Stimulated activated CD8-positive, alpha-beta memory T cell treated with anti-CD3 and anti-CD28 coated beads, Interleukin-4, amount 100 ng/mL, for 1 hour (primary cell): Measurements from ENCODE around the gene HS3ST5.
"Not testable (repeated sequence)": the region's sequence is repeated elsewhere in the genome, so short reads cannot be mapped to it uniquely, and the experiment has no call there.

Experiments
- DNase-seq, 2 donors: peaks; one replicate each; pipeline ENCODE4 v3.0.0-alpha.2; 2020; ENCODE audit warnings: low read depth in 2 of 2, low spot score in 1 of 2

HS3ST5 gene

DNA sequence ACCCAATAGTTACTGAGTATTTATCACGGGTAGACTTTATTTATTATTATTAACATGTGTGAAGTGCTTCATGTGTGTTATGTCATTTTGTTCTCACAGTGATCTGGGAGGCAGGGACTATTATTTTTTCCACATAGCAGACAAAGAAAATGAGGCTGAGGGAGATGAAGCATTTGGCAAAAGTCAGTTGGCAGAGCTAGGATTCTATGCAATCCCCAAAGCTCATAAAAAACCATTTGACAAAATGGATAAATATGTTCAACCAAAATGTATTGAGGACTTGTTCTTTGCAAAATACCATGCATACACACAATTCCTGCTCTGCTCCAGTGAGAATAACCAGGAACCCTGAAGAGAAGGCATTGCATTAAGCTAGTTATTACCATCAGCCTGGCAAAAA is 184.4 kb downstream of the HS3ST5 start:
- DNase-seq: no peak

DNA sequence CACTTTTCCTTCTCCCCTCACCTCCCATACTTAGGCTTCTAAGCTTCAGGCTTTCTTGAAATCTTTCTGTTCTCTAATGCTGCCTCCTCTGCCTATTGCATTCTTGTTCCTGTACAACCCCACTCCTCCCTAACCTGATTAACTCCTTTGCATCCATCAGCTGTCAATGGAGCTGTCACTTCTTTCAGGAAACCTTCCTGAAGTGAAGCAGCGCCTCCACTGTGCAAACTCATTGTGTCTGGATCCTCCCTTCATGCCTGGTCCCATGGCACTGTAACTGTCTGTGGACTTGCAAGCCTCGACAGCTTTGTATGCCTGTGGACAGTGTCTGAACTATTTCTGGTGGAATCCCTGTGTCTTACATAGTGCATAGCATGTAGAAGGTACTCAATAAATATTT is 185.0 kb downstream of the HS3ST5 start:
- DNase-seq: no peak

DNA sequence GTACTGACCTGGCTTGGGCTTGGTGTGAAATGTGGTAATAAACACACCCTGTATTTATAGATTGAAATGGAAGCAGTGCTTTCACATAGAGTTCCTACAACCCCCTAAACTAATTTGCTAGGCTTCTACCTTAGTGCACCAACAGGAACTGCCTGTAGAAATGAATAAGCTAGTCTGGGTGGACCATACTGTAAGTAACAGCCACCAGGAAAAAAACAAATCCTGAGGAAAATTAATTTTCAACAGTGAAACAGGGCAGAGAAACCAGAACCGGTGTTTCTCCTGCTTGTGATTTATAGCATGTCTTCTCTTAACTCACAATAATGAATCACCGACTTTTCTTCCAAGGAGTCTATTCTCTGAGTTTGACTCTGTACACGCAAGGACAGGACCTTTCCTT is 187.1 kb downstream of the HS3ST5 start:
- DNase-seq: no peak

DNA sequence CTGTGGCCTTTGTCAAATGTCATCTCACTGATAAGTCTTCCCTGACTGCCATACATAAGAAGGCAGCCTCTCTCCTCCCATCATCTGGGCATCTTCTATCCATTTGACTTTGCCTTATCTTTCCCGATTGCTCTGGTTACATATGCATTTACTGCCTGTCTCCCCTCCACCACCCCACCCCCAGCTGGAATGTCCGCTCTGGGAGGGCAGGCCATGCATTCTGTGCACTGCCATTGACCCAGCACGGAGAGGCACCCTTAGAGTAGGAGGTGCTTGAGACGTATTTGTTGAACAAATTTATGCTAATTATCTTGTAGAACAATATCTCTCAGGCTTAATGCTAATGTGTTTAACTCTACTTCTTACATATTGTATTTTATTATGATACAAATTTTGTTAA is 188.0 kb downstream of the HS3ST5 start:
- no peak for DNase-seq

DNA sequence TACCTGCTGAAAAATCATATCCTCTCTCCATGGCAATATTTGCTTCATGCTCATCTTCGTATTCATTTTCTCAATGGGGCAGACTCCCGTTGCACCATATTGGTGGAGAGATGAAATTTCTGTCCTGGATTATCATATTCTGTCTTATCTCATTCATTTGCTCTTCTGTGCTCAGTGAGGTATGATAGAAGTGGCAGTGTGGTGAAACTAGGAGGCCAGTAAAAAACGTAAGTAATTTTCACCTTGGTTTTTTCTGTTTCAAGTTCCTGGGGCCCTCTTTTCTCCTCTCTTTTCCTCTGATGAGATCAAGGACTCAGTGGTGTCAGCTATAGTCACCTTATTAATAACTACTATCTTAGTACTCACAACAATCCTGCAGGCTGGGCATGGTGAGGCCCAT is 189.4 kb downstream of the HS3ST5 start:
- no peak for DNase-seq

DNA sequence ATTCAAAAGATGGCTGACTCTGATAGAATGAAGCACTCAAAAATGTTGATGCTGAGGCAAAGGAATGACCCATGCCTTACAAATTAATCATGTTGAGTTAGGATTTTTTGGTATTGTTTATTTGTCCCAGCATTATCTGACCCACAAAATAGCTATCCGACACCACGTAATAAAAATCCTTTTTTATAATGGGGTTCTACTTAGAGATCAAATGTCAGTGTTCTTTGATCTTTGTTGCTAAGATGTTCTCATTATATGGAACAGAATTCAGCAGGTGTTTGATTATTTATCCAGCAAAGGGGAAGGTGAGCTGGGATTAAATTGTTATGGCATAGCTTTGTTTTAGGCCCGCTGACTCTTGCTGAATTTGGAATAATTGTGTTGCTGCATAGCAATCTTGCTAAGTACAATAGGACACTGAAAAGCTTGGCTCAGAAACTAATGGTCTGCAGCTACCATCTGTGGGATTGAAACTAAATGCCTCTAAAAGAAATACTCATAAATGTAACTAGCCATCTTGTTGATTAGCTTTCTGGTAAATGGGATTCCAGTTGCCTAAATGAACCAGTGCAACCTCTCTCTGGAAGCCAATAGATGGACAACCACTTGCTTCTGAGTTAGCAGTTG is 191.6 kb downstream of the HS3ST5 start:
- no peak for DNase-seq

DNA sequence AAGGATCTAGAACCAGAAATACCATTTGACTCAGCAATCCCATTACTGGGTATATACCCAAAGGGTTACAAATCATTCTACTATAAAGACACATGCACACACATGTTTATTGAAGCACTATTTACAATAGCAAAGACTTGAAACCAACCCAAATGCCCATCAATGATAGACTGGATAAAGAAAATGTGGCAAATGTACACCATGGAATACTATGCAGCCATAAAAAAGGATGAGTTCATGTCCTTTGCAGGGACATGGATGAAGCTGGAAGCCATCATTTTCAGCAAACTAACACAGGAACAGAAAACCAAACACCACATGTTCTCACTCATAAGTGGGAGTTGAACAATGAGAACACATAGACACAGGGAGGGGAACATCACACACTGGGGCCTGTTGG is 193.6 kb downstream of the HS3ST5 start:
- not testable (repeated sequence) for DNase-seq

DNA sequence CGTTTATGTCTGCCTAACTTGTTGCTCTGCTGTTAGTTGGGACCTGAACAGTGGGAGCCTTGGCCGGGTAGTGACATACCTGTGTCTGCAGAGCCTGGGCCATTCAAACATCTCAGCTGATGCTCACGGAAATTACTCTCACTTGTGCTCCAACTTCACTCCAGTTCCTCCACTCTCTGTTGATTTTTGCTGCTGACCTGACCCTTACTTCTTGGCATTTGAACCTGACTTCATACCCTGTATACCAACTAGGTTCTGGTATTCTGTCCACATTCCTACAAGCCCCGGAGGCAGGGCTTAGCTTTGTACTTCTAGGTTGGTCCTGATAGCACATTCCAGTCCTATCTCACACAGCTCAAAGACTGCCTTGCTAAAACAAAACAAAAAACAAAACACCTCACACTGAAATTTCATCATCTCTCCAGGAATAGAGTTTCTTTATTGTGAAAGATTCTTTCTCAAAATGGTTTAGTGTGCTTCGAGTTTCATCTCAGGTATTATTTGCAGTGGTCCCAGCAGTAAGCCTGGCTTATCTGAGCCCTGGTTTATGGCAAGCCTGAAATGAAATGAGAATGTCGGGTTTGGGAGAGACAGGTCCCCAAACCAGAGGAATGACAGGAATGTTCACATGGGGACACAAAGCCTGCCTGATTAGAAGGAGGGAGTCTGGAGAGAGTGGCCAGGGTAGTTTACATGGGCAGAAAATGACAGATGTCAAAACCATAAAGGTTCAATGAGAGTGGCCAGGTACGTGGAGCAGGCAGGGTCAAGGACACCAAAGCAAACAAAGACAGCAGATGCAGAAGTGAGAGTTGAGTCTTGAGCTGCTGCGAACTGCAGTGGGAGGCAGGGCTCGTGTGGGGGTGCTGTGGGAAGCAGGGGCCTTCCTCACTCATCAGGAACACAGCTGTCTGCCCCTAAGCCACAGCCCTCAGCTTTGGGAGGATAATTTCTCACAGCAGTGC is 197.7 kb downstream of the HS3ST5 start:
- DNase-seq: no peak

DNA sequence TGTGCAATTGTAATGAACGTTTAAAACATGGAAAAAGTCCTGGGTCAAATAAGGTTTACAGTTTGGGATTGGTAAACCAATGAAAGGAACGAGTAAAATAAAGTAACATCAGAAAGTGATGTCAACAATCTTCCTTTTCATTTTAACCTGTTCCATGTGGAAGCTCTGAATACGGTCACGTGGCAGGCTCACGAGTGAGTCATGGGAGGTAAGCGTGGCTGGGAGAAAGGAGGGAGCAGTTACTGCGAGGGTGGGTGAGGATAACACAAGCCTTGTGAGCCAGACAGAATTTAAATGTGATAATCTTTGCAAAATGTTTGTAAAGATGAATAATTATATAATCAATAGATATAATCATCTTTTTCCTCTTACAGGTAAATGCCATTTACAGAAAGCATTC is 200.6 kb downstream of the HS3ST5 start:
- no peak for DNase-seq

DNA sequence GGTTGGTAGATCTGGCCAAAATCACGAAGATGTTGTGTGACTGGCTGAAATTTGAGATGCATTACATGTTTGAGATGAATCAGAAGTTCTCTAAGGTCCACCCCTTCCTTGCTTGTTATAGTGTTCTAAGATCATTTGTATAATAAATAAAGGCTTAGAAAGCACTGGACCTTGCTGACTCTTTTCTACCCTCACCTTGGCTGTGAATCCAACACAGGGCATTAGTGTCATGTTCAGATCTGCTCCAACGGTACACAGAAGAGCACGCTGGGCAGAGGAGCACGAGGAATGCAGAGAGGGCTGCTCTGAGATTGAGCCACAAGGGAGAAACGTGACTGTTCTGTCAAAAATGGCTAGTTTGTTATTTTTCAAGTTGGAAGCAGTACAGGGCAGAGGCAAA is 202.4 kb downstream of the HS3ST5 start:
- DNase-seq: no peak

DNA sequence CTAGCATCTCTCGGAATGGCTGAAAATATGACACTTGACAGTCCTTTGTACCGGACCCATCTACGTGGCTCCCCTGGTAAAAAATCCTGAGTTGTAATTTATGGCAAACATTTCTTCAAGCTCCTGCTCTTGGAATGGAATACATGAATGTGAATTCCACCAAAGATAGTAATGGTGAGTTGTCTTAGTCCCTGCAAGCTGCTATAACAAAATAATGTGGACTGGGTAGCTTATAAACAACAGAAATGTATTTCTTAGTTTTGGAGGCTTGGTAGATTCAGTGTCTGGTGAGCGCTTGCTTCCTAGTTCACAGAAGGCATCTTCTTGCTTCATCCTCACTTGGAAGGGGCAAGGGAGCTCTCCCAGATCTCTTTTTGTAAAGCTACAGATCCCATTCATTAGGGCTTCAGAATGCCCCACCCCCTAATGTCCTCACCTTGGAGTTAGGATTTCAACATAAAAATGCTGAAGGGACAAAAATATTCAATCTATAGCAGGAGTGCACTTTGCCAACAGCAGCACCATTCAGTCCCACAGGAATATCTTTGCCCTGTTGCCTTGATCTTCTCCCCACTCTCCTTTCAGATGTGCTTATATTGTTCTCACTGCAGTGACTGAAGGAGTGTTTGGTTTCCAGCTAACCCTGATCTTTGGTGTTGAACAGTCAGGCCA is 204.1 kb downstream of the HS3ST5 start:
- no peak for DNase-seq

DNA sequence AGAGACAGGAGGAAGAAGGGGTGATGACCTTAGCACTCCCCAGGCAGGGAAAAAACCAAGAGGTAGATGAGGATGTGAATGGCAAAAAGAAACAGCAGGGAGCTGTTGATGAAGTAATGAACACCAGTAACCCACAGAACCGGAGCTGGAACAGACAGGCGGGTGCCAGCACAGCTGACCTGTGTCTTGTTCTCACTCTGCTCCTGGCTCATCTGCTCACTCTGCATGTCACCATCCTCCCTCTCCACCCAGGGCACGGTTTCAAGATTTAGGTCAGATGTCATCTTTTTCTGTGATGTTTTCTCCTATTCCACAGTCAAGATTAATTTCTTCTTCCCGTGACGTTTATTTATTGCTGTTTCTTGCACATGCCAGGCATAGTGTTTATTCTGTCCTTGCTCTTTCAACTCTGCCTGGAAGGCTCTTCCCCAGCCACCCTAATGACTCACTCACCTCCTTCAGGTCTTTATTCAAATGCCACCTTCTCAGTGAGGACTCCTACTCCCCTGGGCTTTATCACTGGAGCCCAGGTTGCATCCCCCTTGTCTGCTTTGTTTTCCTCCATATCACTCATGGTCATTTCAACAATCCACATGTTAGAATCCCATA is 207.4 kb downstream of the HS3ST5 start:
- no peak for DNase-seq

DNA sequence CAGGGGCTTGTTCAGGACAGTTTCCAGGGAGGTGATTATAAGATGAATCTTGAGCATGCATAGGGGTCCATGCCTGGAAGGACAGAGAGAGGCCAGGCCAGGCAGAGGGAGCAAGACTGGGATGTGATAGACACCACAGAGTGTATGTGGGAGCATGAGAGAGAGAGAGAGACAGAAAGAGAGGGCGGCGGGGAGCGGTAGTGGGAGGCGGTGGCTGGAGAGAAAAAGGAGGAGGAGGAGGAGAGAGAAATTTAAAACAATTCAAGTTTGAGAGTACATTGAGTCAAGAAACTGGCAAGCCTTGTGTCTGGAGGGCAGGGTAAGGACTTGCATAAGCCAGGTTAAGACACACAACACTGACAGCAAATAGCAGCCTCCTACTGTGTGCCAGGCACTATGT is 209.0 kb downstream of the HS3ST5 start:
- DNase-seq: no peak

DNA sequence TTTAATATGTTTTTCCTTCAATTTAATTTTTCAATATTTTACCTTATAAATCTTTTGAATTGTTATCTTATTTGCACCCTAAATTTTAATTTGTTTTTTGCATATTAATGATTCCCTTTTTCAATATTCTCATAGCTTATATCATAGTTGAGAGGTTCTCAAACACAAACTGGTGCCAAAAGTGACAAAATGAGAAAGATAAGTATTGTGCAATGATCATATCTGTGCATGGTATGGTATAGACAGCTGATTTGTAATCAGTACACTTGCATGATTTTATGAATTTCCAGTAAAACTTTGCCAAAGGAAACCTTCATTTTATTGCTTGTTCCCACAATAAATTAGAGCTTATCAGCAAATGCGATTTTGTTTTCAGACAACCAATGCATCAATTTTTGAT is 210.9 kb downstream of the HS3ST5 start:
- no peak for DNase-seq

DNA sequence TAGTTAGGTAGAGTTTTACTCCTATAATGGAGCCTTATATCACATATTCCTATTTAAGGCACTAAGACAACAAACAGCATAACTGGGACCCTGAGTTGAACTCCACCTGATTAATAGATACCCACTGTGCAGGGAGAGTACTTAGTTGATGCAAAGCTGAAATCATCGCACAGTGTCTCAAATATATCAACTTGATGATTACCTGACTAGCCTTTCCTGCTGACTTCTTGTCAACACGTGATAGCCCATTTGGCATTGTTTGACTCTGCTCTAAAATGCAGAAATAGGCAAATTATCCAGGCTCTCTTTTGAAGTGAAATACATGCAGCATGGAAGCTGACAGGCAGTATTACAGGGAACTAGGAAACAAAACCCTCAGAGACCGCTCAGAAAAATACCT is 217.2 kb downstream of the HS3ST5 start:
- DNase-seq: no peak

DNA sequence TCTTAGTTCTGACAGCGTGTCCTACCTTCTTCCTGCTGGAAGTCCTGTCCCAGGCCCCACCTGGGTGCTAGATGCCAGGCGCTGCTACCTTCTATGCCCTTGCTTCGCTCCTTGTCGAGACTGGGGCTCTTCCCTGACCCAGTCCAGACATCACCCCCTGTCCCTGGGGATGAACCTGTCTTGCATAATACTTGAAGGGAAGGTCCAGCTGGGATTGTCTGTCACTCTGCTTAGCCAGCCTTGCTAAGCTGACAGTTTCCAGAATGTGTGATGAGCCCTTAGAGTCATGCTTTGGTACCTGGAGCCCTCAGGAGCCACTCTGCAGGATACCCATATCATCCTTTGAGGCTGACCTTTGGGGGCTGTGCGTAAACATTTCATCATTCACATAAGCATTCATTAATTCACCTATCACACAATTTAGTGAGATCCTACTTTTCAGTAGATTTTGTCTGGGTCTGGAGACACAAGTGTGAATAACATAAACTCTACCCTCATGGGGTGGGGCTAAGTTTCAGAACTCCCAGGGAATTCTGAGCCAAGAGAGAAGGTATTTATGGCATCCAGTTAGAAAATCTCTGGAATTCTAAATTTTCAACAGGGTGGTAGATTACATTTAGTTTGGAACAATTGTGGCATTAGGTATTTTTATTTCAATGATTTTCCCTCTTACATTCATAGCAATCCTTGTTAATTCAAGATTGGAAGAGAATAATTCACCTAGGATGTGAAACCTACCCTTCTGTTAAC is 220.7 kb downstream of the HS3ST5 start:
- no peak for DNase-seq

DNA sequence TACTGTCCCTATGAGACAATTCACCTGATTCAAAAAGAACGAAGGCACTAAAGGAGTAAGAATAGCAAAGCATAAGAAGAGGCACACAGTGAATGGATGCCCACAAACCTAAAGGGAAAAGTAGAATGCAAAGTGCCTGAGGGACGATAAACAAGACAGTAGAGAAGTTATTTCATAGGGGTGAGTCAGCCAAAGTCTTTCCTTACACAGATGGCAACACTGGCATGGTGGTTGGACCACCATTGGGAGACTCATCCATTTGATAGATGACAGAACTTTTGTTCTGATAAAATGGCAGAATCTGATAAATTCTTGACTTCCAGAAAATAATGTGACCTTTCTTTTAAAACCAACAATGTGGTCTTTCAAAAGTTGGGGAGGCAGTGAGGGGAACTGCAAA is 223.8 kb downstream of the HS3ST5 start:
- DNase-seq: no peak

DNA sequence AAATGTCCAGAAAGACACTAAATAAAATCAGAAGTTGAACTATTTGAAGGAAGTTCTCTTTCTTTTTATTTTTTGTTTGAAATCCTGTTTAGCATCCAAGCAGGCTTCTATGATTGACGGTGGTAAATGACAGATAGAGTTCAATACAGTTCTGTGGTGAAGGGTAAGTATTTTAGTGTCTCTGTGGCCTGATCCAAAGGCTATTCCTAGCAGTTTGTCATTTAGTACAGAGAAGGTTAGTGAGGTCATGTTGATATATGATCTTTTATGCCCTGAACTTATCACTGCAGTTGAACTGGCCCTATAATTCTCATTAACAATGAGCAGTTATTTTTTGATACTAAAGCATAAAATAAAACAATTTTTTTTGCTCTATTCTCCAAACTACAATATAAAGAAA is 227.2 kb downstream of the HS3ST5 start:
- DNase-seq: no peak

DNA sequence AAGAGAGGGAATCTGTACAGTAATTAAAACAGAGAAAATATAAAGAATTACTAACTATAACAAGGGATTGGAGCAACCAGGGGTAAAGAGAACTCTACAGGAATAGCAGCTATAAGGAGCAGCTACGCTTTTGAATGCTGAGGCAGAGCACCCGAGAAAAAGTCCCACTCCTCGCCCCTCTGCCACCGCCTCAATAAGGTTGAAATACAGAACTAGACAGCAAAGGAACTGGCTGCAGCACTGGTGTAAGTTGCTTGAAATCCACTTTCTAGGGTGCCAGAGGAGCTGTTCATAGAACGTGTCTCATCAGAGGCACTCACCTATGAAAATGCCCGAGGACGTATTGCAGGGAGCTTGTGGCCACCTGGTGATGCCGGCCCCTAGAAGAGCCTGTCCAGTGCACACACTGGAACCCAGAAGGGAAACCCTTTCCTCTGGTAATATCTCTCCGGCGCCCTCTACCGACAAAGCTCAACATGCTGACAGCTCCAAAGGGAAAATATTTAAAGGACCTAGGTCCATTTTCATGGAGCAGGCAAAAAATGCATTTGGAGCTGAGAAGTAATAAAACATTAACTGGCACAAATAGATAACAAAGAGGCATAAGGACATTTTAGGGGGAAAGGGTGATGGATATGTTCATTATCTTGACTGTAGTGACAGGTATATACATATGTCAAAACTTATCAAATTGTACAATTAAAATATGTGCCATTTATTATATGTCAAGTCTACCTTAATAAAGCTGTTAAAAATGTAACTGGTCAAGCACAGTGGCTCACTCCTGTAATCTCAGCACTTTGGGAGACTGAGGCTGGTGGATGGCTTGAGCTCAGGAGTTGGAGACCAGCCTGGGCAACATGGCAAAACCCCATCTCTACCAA is 234.5 kb downstream of the HS3ST5 start:
- no peak for DNase-seq

DNA sequence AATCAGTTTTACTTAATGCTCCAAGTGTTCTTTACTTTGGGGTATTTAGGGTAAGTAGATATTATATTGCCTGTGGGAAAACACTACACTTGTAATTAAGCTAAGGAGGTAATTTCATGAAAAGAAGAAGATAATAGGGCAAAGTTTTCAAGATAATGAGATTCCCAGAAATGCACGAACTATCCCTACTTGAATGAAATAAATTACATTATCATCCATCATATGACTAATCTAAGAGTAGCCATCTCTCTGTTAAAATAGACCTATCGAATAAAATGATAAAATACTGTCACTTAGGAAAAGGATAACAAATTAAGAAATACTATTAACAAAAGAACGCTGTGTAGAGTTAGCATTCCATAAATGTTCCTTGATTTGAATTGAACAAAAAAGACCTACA is 236.8 kb downstream of the HS3ST5 start:
- DNase-seq: no peak
